ENCODE results near the gene SLC37A1. TPM values are rescaled to one million over a fixed set of nuclear protein-coding genes. Genes with fewer than 3 reads are reported as not detected.
A peak's percentile ranks its signal among the peaks of the same experiment; 100 is the strongest.

SLC37A1 gene
- total RNA-seq, 1 experiment from 2014 or later: 15.0 TPM

DNA sequence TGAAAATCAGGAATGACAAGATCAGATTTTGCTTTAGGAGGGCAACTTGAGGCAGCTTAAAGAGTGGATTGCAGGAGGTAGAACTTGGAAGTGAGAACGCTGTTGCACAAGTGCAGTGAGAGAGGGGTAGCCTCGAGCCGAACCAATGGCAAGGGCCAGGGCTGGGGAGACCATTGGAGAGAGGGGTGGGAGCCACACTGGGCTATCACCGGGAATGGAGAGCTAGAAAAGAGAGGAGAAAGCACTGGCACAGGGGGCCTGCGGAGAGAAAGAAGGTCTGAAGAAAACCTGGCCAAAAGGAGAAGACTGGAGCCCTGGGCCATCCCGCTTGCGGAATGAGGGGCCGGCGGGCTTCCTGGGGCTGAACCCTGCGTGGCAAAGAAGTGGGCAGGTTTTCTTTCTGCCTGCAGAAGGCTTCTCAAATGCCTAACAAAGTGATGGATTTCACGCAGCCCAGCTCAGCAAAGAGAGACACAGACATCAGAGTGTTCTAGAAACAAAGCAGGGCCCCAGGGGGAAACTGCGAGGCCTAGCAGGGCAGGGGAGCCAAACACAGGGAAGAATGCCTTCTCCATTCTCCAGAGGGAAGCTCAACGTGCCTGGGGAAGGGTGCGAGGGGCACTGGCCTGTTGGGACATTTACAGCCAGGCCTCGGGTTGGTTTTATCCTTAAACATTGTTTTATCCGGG is 1.2 kb upstream of the SLC37A1 start:
- no peak for DNase-seq (ENCODE audit: low read depth, low spot score)
- no peak overlapping the region for H3K4me3 ChIP-seq (replicated peaks in 1 of 2; ENCODE audit: low read depth in 1 of 2, low read length in 2 of 2)
- no peaks in the 10 kb centered on the region for H3K9me2 ChIP-seq (ENCODE audit: insufficient read depth)
- peak overlapping the region; percentile 70 for H3K4me2 ChIP-seq (ENCODE audit: low read length)
- H2AFZ ChIP-seq (ENCODE audit: low read depth, low read length, poor library complexity, severe bottlenecking): no peak overlapping the region
- H3K27me3 ChIP-seq (ENCODE audit: insufficient read depth, low read length): no peaks in the 10 kb centered on the region
- peaks cover 28 to 39% of the 10 kb centered on the region in 2 experiments for H3K4me1 ChIP-seq (ENCODE audit: control insufficient read depth in 1 of 2, insufficient read depth in 2 of 2, low read length in 2 of 2)
- H3K9ac ChIP-seq (ENCODE audit: low read length): no peak overlapping the region
- POLR2A ChIA-PET: no interaction called here
- H3K27ac ChIP-seq (ENCODE audit: low read depth, low read length): no peak overlapping the region
- ATAC-seq: no peak
- no peaks in the 10 kb centered on the region for H3K36me3 ChIP-seq (ENCODE audit: control insufficient read depth in 1 of 2, insufficient read depth in 2 of 2, low read length in 2 of 2)
- TF ChIP-seq EZH2phosphoT487 (IDR thresholded peaks at IDR 0.05; ENCODE audit: borderline replicate concordance): no peak
- TF ChIP-seq, protein P1, sequence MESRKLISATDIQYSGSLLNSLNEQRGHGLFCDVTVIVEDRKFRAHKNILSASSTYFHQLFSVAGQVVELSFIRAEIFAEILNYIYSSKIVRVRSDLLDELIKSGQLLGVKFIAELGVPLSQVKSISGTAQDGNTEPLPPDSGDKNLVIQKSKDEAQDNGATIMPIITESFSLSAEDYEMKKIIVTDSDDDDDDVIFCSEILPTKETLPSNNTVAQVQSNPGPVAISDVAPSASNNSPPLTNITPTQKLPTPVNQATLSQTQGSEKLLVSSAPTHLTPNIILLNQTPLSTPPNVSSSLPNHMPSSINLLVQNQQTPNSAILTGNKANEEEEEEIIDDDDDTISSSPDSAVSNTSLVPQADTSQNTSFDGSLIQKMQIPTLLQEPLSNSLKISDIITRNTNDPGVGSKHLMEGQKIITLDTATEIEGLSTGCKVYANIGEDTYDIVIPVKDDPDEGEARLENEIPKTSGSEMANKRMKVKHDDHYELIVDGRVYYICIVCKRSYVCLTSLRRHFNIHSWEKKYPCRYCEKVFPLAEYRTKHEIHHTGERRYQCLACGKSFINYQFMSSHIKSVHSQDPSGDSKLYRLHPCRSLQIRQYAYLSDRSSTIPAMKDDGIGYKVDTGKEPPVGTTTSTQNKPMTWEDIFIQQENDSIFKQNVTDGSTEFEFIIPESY (IDR thresholded peaks at IDR 0.05; ENCODE audit: extremely low read depth, insufficient replicate concordance, low read length): no peak
- no peak for TF ChIP-seq FOSL1 (IDR thresholded peaks at IDR 0.05; ENCODE audit: low read depth)
- no peak for TF ChIP-seq POLR2AphosphoS5 (IDR thresholded peaks at IDR 0.05; ENCODE audit: low read depth, low read length)
- no peak for TF ChIP-seq ZNF274 (IDR thresholded peaks at IDR 0.05; ENCODE audit: low read depth, low read length)
- no peak for TF ChIP-seq ZFX (IDR thresholded peaks at IDR 0.05)
- no peak for TF ChIP-seq YY1 (IDR thresholded peaks at IDR 0.05; ENCODE audit: extremely low read depth, insufficient replicate concordance, low read depth, low read length)
- TF ChIP-seq SP1 (IDR thresholded peaks at IDR 0.05; ENCODE audit: low read depth): no peak
- TF ChIP-seq, protein P2, sequence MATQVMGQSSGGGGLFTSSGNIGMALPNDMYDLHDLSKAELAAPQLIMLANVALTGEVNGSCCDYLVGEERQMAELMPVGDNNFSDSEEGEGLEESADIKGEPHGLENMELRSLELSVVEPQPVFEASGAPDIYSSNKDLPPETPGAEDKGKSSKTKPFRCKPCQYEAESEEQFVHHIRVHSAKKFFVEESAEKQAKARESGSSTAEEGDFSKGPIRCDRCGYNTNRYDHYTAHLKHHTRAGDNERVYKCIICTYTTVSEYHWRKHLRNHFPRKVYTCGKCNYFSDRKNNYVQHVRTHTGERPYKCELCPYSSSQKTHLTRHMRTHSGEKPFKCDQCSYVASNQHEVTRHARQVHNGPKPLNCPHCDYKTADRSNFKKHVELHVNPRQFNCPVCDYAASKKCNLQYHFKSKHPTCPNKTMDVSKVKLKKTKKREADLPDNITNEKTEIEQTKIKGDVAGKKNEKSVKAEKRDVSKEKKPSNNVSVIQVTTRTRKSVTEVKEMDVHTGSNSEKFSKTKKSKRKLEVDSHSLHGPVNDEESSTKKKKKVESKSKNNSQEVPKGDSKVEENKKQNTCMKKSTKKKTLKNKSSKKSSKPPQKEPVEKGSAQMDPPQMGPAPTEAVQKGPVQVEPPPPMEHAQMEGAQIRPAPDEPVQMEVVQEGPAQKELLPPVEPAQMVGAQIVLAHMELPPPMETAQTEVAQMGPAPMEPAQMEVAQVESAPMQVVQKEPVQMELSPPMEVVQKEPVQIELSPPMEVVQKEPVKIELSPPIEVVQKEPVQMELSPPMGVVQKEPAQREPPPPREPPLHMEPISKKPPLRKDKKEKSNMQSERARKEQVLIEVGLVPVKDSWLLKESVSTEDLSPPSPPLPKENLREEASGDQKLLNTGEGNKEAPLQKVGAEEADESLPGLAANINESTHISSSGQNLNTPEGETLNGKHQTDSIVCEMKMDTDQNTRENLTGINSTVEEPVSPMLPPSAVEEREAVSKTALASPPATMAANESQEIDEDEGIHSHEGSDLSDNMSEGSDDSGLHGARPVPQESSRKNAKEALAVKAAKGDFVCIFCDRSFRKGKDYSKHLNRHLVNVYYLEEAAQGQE (IDR thresholded peaks at IDR 0.05; ENCODE audit: low read depth): no peak
- TF ChIP-seq EZH2 (IDR thresholded peaks at IDR 0.05): no peak
- TF ChIP-seq EGR1 (IDR thresholded peaks at IDR 0.05; ENCODE audit: low read depth): no peak
- TF ChIP-seq ELF1 (IDR thresholded peaks at IDR 0.05; ENCODE audit: borderline replicate concordance, low read depth): no peak
- TF ChIP-seq, protein P3, sequence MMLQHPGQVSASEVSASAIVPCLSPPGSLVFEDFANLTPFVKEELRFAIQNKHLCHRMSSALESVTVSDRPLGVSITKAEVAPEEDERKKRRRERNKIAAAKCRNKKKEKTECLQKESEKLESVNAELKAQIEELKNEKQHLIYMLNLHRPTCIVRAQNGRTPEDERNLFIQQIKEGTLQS (IDR thresholded peaks at IDR 0.05): no peak
- no peak for TF ChIP-seq SRF (IDR thresholded peaks at IDR 0.05; ENCODE audit: low read depth)
- no peak for TF ChIP-seq JUND (IDR thresholded peaks at IDR 0.05)
- no peaks in the 10 kb centered on the region for H3K79me2 ChIP-seq (ENCODE audit: insufficient read depth, low read length)
- H4K20me1 ChIP-seq (ENCODE audit: insufficient read depth): no peaks in the 10 kb centered on the region
- no TSS peak for BruUV-seq (replicated peaks)
- CTCF ChIA-PET: interaction anchor here (1.7 kb wide), 1 partner anchor 367 kb away, joined by 3 read pairs; no protein-coding TSS in a partner anchor
- intact Hi-C loops (cut with micrococcal nuclease): no loop called here
- RAD21 ChIA-PET (ENCODE audit: low non-redundant PET in 1 of 2, low total read pairs in 2 of 2, uncharacterized antibody in 2 of 2, unreplicated experiment in 2 of 2): no interaction called here
- H3K9me3 ChIP-seq (ENCODE audit: control insufficient read depth in 1 of 2, insufficient read depth in 1 of 2, low read depth in 1 of 2, low read length in 2 of 2): no peaks in the 10 kb centered on the region

All from HCT116 (cell line).